SH-SY5Y (cell line): ENCODE measurements around the gene RPL14.

Source experiments
- GATA2 ChIP-seq: IDR thresholded peaks from 2 replicates; pipeline ENCODE4 v1.6.1; 2011; ENCODE audit warnings: mild to moderate bottlenecking, low read depth, low read length
- GATA3 ChIP-seq: IDR thresholded peaks from 2 replicates; pipeline ENCODE4 v1.6.1; 2011; ENCODE audit warnings: low read depth, mild to moderate bottlenecking, low read length, moderate library complexity

- no peak for TF ChIP-seq GATA2
- no peak for TF ChIP-seq GATA3
Observed at GRCh38 chr3:40465111-40465407, 7.9 kb downstream of the RPL14 start.
